Ishikawa (cell line): ENCODE measurements around the gene P2RY4.

Source experiments
- CEBPB ChIP-seq: IDR thresholded peaks from 2 replicates; pipeline ENCODE4 v1.6.1; 2012
- EGR1 ChIP-seq: IDR thresholded peaks from 2 replicates; pipeline ENCODE4 v1.6.1; 2012
- EP300 ChIP-seq: IDR thresholded peaks from 2 replicates; pipeline ENCODE4 v1.6.1; 2012; ENCODE audit warnings: borderline replicate concordance
- FOXM1 ChIP-seq: IDR thresholded peaks from 2 replicates; pipeline ENCODE4 v1.6.1; 2012; ENCODE audit warnings: low read depth, borderline replicate concordance
- NFIC ChIP-seq: IDR thresholded peaks from 2 replicates; pipeline ENCODE4 v1.6.1; 2012
- RAD21 ChIP-seq: IDR thresholded peaks from 2 replicates; pipeline ENCODE4 v1.6.1; 2012; ENCODE audit warnings: low read depth
- TAF1 ChIP-seq: IDR thresholded peaks from 2 replicates; pipeline ENCODE4 v1.6.1; 2012; ENCODE audit warnings: low read depth, mild to moderate bottlenecking
- TCF12 ChIP-seq: IDR thresholded peaks from 2 replicates; pipeline ENCODE4 v1.6.1; 2012; ENCODE audit warnings: low read depth
- TEAD4 ChIP-seq: IDR thresholded peaks from 2 replicates; pipeline ENCODE4 v1.6.1; 2012
- YY1 ChIP-seq: IDR thresholded peaks from 2 replicates; pipeline ENCODE4 v1.6.1; 2012; ENCODE audit warnings: low read depth
- ZBTB7A ChIP-seq: IDR thresholded peaks from 2 replicates; pipeline ENCODE4 v1.6.1; 2012; ENCODE audit warnings: low read depth
- TF ChIP-seq, protein P1 (sequence below): IDR thresholded peaks from 2 replicates; pipeline ENCODE4 v1.6.1; 2012; ENCODE audit warnings: low read depth, mild to moderate bottlenecking
- TF ChIP-seq, protein P2 (sequence below): IDR thresholded peaks from 2 replicates; pipeline ENCODE4 v1.6.1; 2012
- TF ChIP-seq, protein P3 (sequence below): IDR thresholded peaks from 2 replicates; pipeline ENCODE4 v1.6.1; 2012

DNA sequence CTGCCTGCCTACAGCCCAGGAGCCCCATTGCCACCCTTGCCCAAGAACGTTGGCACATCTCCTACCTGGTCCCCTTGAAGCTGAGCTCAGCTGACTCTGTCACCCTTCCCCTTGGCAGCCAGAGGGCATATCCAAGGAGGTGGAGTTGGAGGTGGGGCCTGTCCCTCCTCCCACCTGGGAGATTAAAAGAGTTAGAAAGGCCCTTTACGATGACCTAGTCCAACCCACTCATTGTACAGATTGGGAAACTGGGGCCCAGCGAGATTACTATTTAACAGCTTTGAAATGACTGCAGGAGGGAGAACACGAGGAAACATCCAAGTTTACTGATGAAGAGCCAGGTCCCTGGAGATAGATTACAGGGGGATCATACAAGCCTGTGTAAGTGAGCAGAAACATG lies at the start of gene P2RY4:
- TF ChIP-seq, protein P1, sequence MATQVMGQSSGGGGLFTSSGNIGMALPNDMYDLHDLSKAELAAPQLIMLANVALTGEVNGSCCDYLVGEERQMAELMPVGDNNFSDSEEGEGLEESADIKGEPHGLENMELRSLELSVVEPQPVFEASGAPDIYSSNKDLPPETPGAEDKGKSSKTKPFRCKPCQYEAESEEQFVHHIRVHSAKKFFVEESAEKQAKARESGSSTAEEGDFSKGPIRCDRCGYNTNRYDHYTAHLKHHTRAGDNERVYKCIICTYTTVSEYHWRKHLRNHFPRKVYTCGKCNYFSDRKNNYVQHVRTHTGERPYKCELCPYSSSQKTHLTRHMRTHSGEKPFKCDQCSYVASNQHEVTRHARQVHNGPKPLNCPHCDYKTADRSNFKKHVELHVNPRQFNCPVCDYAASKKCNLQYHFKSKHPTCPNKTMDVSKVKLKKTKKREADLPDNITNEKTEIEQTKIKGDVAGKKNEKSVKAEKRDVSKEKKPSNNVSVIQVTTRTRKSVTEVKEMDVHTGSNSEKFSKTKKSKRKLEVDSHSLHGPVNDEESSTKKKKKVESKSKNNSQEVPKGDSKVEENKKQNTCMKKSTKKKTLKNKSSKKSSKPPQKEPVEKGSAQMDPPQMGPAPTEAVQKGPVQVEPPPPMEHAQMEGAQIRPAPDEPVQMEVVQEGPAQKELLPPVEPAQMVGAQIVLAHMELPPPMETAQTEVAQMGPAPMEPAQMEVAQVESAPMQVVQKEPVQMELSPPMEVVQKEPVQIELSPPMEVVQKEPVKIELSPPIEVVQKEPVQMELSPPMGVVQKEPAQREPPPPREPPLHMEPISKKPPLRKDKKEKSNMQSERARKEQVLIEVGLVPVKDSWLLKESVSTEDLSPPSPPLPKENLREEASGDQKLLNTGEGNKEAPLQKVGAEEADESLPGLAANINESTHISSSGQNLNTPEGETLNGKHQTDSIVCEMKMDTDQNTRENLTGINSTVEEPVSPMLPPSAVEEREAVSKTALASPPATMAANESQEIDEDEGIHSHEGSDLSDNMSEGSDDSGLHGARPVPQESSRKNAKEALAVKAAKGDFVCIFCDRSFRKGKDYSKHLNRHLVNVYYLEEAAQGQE: no peak
- TF ChIP-seq TAF1: no peak
- TF ChIP-seq, protein P2, sequence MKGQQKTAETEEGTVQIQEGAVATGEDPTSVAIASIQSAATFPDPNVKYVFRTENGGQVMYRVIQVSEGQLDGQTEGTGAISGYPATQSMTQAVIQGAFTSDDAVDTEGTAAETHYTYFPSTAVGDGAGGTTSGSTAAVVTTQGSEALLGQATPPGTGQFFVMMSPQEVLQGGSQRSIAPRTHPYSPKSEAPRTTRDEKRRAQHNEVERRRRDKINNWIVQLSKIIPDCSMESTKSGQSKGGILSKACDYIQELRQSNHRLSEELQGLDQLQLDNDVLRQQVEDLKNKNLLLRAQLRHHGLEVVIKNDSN: no peak
- no peak for TF ChIP-seq EP300
- no peak for TF ChIP-seq TEAD4
- TF ChIP-seq RAD21: no peak
- TF ChIP-seq FOXM1: no peak
- TF ChIP-seq CEBPB: no peak
- TF ChIP-seq, protein P3, sequence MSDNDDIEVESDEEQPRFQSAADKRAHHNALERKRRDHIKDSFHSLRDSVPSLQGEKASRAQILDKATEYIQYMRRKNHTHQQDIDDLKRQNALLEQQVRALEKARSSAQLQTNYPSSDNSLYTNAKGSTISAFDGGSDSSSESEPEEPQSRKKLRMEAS: no peak
- no peak for TF ChIP-seq NFIC
- no peak for TF ChIP-seq EGR1
- no peak for TF ChIP-seq YY1
- no peak for TF ChIP-seq ZBTB7A
- no peak for TF ChIP-seq TCF12
